C4-2B (cell line): ENCODE measurements around the gene FCER1G.

Experiments used
- H3K27ac ChIP-seq: fragments of 450-650 bp; 2 replicates; pipeline ENCODE4 v1.5.1; 2017
- ZFX ChIP-seq: fragments of 450-650 bp; IDR thresholded peaks from 2 replicates; pipeline ENCODE4 v1.6.1; 2017
- TF ChIP-seq, protein P1 (sequence below): fragments of 450-650 bp; conservative IDR thresholded peaks from 2 replicates; pipeline ENCODE4 v1.5.1; 2017; ENCODE audit warnings: mild to moderate bottlenecking

Gene FCER1G

DNA sequence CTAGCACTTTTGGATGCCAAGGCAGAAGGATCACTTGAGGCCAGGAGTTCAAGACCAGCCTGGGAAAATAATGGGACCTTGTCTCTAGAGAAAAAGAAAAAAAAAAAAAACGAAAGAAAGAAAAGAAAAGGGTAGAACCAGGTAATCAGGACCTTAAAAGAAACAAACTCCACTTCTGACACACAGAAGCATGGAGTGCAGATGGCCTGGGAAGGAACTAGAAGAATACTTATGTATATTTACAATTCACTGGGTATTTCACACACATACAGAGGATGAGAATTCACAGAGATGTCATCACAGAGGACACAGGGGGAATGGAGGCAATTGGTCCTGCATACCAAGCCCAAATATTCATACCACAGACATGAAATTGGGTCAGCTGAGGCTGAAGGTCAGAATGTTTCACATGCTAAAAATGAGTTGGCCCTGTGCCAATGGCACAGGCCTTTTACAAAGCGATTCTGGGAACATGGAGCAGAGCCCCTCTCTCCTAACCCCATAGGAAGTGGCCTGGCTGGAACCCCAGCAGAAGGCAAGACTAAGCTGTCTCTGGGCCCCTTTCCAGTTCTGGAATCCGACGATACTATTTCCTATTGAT, 42.2 kb upstream of the FCER1G start:
- TF ChIP-seq, protein P1, sequence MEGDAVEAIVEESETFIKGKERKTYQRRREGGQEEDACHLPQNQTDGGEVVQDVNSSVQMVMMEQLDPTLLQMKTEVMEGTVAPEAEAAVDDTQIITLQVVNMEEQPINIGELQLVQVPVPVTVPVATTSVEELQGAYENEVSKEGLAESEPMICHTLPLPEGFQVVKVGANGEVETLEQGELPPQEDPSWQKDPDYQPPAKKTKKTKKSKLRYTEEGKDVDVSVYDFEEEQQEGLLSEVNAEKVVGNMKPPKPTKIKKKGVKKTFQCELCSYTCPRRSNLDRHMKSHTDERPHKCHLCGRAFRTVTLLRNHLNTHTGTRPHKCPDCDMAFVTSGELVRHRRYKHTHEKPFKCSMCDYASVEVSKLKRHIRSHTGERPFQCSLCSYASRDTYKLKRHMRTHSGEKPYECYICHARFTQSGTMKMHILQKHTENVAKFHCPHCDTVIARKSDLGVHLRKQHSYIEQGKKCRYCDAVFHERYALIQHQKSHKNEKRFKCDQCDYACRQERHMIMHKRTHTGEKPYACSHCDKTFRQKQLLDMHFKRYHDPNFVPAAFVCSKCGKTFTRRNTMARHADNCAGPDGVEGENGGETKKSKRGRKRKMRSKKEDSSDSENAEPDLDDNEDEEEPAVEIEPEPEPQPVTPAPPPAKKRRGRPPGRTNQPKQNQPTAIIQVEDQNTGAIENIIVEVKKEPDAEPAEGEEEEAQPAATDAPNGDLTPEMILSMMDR, result no peak
- TF ChIP-seq ZFX, result no peak
- H3K27ac ChIP-seq, result no peak overlapping the region

DNA sequence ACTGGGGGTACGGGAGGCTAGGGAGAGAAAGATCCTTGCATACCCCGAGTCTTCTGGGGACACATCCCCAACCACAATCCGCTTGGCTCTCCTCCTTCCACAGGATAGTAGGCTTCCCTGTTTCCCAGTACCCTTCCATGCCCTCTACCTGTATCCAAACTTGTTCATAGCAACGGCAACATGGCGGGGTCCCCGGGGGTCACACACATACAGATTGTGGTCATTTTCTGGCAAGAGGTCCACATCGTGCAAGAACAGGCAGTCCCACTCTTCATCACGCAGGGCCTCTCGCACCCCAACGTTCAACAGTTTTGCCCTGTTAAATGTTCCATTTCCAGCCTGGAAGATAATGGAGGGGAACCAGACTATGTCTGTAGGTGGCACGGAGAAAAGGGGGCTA, 41.4 kb upstream of the FCER1G start:
- TF ChIP-seq, protein P1, result no peak
- no peak for TF ChIP-seq ZFX
- no peak overlapping the region for H3K27ac ChIP-seq

DNA sequence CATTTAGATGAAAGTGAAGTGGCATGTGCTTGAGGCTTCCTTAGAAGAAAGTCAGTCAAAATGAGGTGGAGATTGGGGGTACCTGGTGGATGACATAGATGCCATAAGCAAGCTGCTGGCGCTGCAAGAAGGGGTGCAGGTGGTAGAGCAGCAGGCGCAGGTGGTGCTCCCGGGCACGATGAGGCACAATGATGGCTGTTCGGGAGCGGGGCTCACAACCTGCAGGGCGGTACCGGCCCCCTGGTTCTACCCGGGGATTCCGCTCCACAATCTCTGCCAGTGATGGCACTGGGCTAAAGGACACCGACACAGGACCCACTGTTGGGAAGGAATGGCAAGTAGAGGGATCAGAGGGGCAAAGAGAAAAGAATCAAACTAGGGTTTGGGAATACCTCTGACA, 40.2 kb upstream of the FCER1G start:
- TF ChIP-seq ZFX, result no peak
- TF ChIP-seq, protein P1, result no peak
- no peak overlapping the region for H3K27ac ChIP-seq

DNA sequence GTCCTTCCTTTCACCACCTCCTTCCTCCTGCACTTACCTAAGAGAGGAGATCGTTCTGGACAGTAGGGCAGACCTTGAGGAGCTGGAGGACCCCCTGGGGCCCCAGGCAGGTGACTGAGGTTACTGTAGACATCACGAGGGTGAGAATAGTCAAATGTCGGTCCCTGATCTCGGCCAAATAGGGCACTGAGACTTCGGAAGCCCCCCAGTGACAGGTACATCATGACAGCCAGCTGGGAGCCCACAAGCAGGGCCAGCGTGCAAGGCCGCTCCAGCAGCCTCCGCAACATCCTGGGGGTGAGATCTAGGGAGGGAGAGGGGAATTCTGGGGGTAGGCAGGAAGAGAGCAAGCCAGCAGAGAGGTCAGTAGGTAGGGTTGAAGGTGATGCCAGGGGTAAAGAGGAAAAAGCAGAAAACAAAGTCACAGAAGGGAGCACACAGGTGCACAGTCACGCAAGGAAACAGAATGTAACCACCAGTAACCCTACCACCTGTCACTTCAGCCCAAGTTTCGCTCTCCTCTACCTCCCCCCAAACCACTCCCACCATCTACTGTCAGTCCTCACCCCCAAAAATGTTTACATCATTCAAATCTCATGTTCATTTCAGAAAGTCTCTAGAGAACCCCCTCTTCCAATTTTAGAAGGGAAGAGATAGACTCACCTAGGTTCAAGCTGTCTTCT, 39.2 kb upstream of the FCER1G start:
- TF ChIP-seq, protein P1, result no peak
- no peak for TF ChIP-seq ZFX
- peak overlapping the region; percentile 84; the same call in 1 of the 2 replicates for H3K27ac ChIP-seq

DNA sequence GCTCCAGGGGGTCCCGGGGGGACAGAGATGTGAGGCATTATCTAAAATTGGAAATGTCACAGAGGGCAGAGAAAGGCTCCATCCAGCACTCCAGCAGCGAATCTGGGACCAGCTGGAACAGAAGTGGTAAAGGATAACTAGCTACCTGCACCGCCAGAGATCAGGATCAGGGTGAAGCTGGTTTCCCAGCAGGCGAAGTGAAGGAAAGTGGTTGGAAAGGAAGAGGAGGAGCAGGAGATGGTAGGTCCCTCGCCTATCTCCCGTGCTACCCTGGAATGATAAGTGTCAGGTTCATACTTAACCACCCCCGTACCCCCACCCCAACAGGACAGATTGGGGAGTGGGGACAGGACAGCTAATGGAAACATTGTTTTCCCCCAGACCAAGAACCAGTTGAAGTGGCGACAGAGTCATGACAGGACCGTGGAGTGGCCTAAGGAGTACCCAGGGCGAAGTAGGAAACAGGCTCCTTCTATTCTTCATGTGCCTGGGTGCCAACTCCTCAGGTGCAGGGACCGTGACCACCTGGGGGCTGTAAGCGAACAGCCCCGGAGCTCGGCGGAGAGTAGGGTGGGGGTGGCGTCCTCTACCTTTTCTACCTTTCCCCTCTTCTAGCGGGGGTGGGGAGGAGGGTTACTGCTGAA, 38.5 kb upstream of the FCER1G start:
- H3K27ac ChIP-seq, result peak overlapping the region; percentile 84
- no peak for TF ChIP-seq ZFX
- TF ChIP-seq, protein P1, result no peak

DNA sequence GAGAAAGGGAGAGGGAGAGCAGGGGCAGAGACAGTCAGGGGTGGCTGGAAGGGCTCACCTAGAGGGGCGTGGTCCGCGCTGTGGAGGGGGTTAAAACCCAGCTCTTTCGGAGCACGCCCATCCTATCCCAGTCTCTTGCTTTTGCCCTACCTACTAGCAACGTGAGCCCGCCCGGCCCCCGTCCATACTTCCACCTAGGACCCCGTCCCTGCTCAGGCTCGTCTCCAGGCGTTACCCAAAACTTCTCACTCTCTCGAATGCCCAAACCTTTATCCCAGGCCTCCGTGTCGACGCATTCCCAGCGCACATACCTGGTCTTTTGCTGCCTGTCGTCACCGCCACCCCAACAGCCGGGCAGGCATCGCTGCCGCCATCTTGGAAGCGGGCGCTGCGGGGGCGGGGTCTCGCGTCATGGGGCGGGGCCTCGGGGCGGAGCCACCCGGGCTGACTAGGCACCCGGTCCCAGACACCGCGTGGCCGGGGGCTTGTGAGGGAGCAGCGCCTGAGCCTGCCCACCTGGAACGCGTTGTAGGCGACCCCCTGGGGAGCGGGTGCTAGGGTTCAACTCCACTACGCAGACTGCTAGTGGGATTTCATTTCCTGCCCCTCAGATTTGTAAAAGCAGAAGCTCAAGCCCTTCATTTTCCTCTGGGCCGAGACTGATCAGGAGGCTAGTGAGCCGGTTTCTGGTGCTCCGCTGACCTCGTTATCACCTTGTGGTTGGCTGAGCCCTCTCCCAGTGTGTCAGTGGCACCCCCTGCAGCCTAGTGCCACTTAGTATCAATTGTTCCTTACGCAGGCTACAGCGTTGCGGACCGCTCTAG, 37.8 kb upstream of the FCER1G start, which contains the start of gene B4GALT3:
Gene B4GALT3, minus strand, starts transcription at position 396 of the 824 bp plus-strand sequence. CDS start 1,447 bp downstream, outside the sequence.
- peak; percentile 52; the same call in 1 of the 2 replicates for TF ChIP-seq ZFX
- TF ChIP-seq, protein P1, result no peak
- H3K27ac ChIP-seq, result peak within 1 kb of the TSS; percentile 84
